ENCODE results near the gene COG6. TPM values are rescaled to one million over a fixed set of nuclear protein-coding genes. Genes with fewer than 3 reads are reported as not detected.
A peak's percentile ranks its signal among the peaks of the same experiment; 100 is the strongest.

Gene COG6
- total RNA-seq, 1 donor from 2014 or later: 60.9 TPM

- no peak for DNase-seq (ENCODE audit: low spot score)
- H3K36me3 Mint-ChIP-seq (ENCODE audit: low read depth): no peaks in the 10 kb centered on the region
- TF ChIP-seq CTCF (IDR thresholded peaks at IDR 0.05): no peak
- H3K4me1 Mint-ChIP-seq (ENCODE audit: low read depth): peaks cover 38% of the 10 kb centered on the region
- no peak overlapping the region for H3K27ac Mint-ChIP-seq (ENCODE audit: unreplicated experiment)
- no peak overlapping the region for H3K4me3 Mint-ChIP-seq (ENCODE audit: unreplicated experiment)
- H3K9me3 Mint-ChIP-seq (ENCODE audit: low read depth): peaks cover 6% of the 10 kb centered on the region
- H3K27me3 Mint-ChIP-seq (ENCODE audit: low read depth): no peaks in the 10 kb centered on the region
These were observed 125.9 kb downstream of the COG6 start for GRCh38 chr13:39781381-39781780.

- no peak for DNase-seq (ENCODE audit: low spot score)
- Mint-ChIP-seq H3K4me1 (ENCODE audit: low read depth) (peaks cover 39% of the 10 kb centered on the region), H3K4me3 (ENCODE audit: unreplicated experiment) (no peak overlapping the region), H3K27ac (ENCODE audit: unreplicated experiment) (no peak overlapping the region), H3K36me3 (ENCODE audit: low read depth) (no peaks in the 10 kb centered on the region), H3K9me3 (ENCODE audit: low read depth) (no peaks in the 10 kb centered on the region), H3K27me3 (ENCODE audit: low read depth) (no peaks in the 10 kb centered on the region)
- TF ChIP-seq CTCF (IDR thresholded peaks at IDR 0.05): peak; percentile 73
These were observed 127.6 kb downstream of the COG6 start for GRCh38 chr13:39783051-39783450.

GRCh38 chr13:39784347-39784746 lies 128.9 kb downstream of the COG6 start:
- H3K27ac Mint-ChIP-seq (ENCODE audit: unreplicated experiment): no peak overlapping the region
- TF ChIP-seq CTCF (IDR thresholded peaks at IDR 0.05): no peak
- no peaks in the 10 kb centered on the region for H3K27me3 Mint-ChIP-seq (ENCODE audit: low read depth)
- H3K4me1 Mint-ChIP-seq (ENCODE audit: low read depth): peaks cover 37% of the 10 kb centered on the region
- DNase-seq (ENCODE audit: low spot score): no peak
- peaks cover 3% of the 10 kb centered on the region for H3K36me3 Mint-ChIP-seq (ENCODE audit: low read depth)
- H3K4me3 Mint-ChIP-seq (ENCODE audit: unreplicated experiment): no peak overlapping the region
- peaks cover 5% of the 10 kb centered on the region for H3K9me3 Mint-ChIP-seq (ENCODE audit: low read depth)

- peaks cover 7% of the 10 kb centered on the region for H3K36me3 Mint-ChIP-seq (ENCODE audit: low read depth)
- no peak overlapping the region for H3K4me3 Mint-ChIP-seq (ENCODE audit: unreplicated experiment)
- no peak overlapping the region for H3K27ac Mint-ChIP-seq (ENCODE audit: unreplicated experiment)
- TF ChIP-seq CTCF (IDR thresholded peaks at IDR 0.05): no peak
- peaks cover 10% of the 10 kb centered on the region for H3K9me3 Mint-ChIP-seq (ENCODE audit: low read depth)
- no peaks in the 10 kb centered on the region for H3K27me3 Mint-ChIP-seq (ENCODE audit: low read depth)
- no peak for DNase-seq (ENCODE audit: low spot score)
- peaks cover 25% of the 10 kb centered on the region for H3K4me1 Mint-ChIP-seq (ENCODE audit: low read depth)
These were observed 130.6 kb downstream of the COG6 start for GRCh38 chr13:39786091-39786490.

- no peak for DNase-seq (ENCODE audit: low spot score)
- Mint-ChIP-seq H3K4me3 (ENCODE audit: unreplicated experiment) (no peak overlapping the region), H3K4me1 (ENCODE audit: low read depth) (peaks cover 25% of the 10 kb centered on the region), H3K27ac (ENCODE audit: unreplicated experiment) (no peak overlapping the region), H3K9me3 (ENCODE audit: low read depth) (peaks cover 11% of the 10 kb centered on the region), H3K36me3 (ENCODE audit: low read depth) (peaks cover 7% of the 10 kb centered on the region), H3K27me3 (ENCODE audit: low read depth) (no peaks in the 10 kb centered on the region)
- TF ChIP-seq CTCF (IDR thresholded peaks at IDR 0.05): no peak
These were observed 131.6 kb downstream of the COG6 start for GRCh38 chr13:39787086-39787487.

Data from chondrocyte (in vitro differentiated cells).